C4-2B (cell line): ENCODE data around the gene STK32C.

Source experiments
- ZFX ChIP-seq: fragments of 450-650 bp; IDR thresholded peaks from 2 replicates; pipeline ENCODE4 v1.6.1; 2017
- TF ChIP-seq, protein P1 (sequence below): fragments of 450-650 bp; conservative IDR thresholded peaks from 2 replicates; pipeline ENCODE4 v1.5.1; 2017; ENCODE audit warnings: mild to moderate bottlenecking

- TF ChIP-seq, protein P1, sequence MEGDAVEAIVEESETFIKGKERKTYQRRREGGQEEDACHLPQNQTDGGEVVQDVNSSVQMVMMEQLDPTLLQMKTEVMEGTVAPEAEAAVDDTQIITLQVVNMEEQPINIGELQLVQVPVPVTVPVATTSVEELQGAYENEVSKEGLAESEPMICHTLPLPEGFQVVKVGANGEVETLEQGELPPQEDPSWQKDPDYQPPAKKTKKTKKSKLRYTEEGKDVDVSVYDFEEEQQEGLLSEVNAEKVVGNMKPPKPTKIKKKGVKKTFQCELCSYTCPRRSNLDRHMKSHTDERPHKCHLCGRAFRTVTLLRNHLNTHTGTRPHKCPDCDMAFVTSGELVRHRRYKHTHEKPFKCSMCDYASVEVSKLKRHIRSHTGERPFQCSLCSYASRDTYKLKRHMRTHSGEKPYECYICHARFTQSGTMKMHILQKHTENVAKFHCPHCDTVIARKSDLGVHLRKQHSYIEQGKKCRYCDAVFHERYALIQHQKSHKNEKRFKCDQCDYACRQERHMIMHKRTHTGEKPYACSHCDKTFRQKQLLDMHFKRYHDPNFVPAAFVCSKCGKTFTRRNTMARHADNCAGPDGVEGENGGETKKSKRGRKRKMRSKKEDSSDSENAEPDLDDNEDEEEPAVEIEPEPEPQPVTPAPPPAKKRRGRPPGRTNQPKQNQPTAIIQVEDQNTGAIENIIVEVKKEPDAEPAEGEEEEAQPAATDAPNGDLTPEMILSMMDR: no peak
- TF ChIP-seq ZFX: no peak
These were observed 36.9 kb downstream of the STK32C start for GRCh38 chr10:132270721-132271457.
